Activated T-helper 1 cell treated with anti-CD3 and anti-CD28 coated beads, Interleukin-12 subunit alpha, Interleukin-12 subunit beta, Interleukin-2, Interleukin-4 antibody, amounts not matched to agents 30 ng/mL and 10 ng/mL and 1 ng/mL, durations not matched to agents 14 hours and 24 hours and 36 hours (primary cell): ENCODE results near the gene DLD. TPM values are rescaled to one million over a fixed set of nuclear protein-coding genes. Genes with fewer than 3 reads are reported as not detected.
"Not testable (repeated sequence)": the region's sequence is repeated elsewhere in the genome, so short reads cannot be mapped to it uniquely, and the experiment has no call there.

Source experiments
- DNase-seq: peaks from one replicate; pipeline ENCODE4 v3.0.0; 2021; ENCODE audit warnings: low spot score
- H3K27ac Mint-ChIP-seq: one replicate; pipeline ENCODE4 v1.8.0; 2021; ENCODE audit warnings: mild to moderate bottlenecking, mixed read lengths
- H3K27me3 Mint-ChIP-seq: one replicate; pipeline ENCODE4 v1.8.0; 2022; ENCODE audit warnings: mild to moderate bottlenecking, moderate library complexity, mixed read lengths; ENCODE audit not compliant: insufficient read depth
- H3K36me3 Mint-ChIP-seq: one replicate; pipeline ENCODE4 v1.8.0; 2021; ENCODE audit warnings: low read depth, mixed read lengths
- H3K4me1 Mint-ChIP-seq: one replicate; pipeline ENCODE4 v1.8.0; 2021; ENCODE audit warnings: low read depth, mixed read lengths
- H3K4me3 Mint-ChIP-seq: one replicate; pipeline ENCODE4 v1.8.0; 2021; ENCODE audit warnings: mild to moderate bottlenecking, moderate library complexity, mixed read lengths
- H3K9me3 Mint-ChIP-seq: one replicate; pipeline ENCODE4 v1.8.0; 2021; ENCODE audit warnings: mixed read lengths
- intact Hi-C: fragments of 100-400 bp; cut with micrococcal nuclease; formaldehyde crosslinking; loops from one replicate; pipeline ENCODE4 v1.15.1; 2024
- total RNA-seq: library from RNA; stranded (reverse); gene quantifications from 2 replicates; pipeline ENCODE4 v1.2.3, GENCODE V29; 2022

Gene DLD
- 98.6 and 114 TPM in 2 replicates for total RNA-seq

DNA sequence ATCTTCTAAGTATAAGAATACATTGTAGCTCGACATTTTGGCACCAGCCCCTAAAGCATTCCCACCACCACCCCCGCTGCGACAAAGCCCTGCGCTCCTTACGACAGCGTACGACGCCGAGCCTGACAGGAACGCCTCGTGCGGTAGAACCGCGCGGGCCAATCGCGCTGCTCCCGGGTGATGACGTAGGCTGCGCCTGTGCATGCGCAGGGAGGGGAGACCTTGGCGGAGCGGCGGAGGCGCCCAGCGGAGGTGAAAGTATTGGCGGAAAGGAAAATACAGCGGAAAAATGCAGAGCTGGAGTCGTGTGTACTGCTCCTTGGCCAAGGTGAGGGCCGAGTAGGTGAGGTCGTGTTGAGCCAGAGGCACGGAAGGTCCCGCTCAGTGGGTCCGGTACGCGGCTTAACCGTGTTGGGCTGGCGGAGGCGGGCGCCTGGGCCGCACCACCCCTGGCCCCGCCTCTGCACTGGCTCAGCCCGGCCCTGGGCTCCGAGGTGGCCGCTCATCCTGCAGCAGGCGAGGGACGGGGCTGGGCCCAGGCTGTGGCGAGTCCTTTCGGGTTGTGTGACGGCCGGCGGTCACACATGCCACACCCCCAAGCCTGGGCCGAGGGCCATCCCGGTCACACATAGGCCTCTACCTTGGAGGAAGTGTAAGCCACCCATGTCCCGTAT, at the start of gene DLD:
DLD (plus strand) TSS at position 222 of the 674 bp plus-strand sequence; CDS start at position 290, 68 bp downstream.
- peak within 1 kb of the TSS; percentile 100 for H3K4me3 Mint-ChIP-seq

DNA sequence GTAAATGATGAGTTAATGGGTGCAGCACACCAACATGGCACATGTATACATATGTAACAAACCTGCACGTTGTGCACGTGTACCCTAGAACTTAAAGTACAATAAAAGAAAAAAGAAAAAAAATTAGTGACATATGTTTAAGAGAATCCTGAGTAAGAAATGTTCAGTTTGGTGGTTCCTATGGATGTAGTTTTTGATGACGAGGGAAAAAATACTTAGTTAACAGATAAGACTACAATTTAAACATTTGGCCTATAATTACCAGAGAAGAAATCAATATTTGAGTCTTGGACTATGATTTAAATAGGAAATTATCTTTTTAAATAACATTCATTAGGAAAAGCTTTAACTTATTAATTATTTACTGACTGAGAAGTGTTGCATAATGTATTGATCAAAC, 48.8 kb upstream of the DLD start:
- no peak for DNase-seq
- Mint-ChIP-seq H3K36me3 (no peaks in the 10 kb centered on the region), H3K27me3 (peaks cover 4% of the 10 kb centered on the region), H3K27ac (no peak overlapping the region), H3K4me3 (no peak overlapping the region), H3K9me3 (peaks cover 4% of the 10 kb centered on the region), H3K4me1 (no peaks in the 10 kb centered on the region)
- intact Hi-C loops = no loop called here

More for the DNA sequence above, at the start of gene DLD:
- peak; percentile 93 for DNase-seq
- Mint-ChIP-seq H3K4me1 (peaks cover 49% of the 10 kb centered on the region), H3K27ac (peak within 1 kb of the TSS; percentile 100), H3K36me3 (peaks cover 23% of the 10 kb centered on the region), H3K9me3 (no peaks in the 10 kb centered on the region), H3K27me3 (peaks cover 3% of the 10 kb centered on the region)
- intact Hi-C loops = loop anchor here (1.0 to 5.0 kb wide), 9 partner anchors 12 to 723 kb away; partner anchors contain the start of genes BCAP29, COG5, DUS4L and PNPLA8

GRCh38 chr7:107843184-107843583, 47.8 kb upstream of the DLD start:
- Mint-ChIP-seq H3K27me3 (peaks cover 4% of the 10 kb centered on the region), H3K4me3 (no peak overlapping the region), H3K4me1 (no peaks in the 10 kb centered on the region), H3K9me3 (peaks cover 4% of the 10 kb centered on the region), H3K27ac (no peak overlapping the region), H3K36me3 (no peaks in the 10 kb centered on the region)
- intact Hi-C loops = no loop called here
- DNase-seq = no peak

DNA sequence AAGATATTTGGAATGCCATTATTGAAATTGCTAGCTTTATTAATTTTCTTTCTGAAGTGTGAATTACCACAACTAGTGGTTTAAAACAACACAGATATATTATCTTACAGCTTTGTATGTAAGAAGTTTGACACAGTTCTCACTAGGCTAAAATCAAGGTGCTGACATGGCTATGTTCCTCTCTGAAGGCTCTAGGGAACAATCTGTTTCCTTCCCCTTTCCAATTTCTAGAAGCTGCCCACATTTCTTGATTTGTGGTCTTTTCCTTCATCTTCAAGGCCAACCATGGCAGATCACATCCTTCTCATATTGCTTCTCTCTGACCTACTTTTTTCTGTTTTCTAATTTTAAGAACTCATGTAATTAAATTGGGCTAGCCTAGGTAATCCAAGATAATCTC, 44.7 kb upstream of the DLD start:
- H3K9me3 Mint-ChIP-seq = no peaks in the 10 kb centered on the region
- H3K4me1 Mint-ChIP-seq = no peaks in the 10 kb centered on the region
- H3K4me3 Mint-ChIP-seq = no peak overlapping the region
- DNase-seq = no peak
- H3K27ac Mint-ChIP-seq = no peak overlapping the region
- peaks cover 6% of the 10 kb centered on the region for H3K27me3 Mint-ChIP-seq
- intact Hi-C loops = no loop called here
- no peaks in the 10 kb centered on the region for H3K36me3 Mint-ChIP-seq

DNA sequence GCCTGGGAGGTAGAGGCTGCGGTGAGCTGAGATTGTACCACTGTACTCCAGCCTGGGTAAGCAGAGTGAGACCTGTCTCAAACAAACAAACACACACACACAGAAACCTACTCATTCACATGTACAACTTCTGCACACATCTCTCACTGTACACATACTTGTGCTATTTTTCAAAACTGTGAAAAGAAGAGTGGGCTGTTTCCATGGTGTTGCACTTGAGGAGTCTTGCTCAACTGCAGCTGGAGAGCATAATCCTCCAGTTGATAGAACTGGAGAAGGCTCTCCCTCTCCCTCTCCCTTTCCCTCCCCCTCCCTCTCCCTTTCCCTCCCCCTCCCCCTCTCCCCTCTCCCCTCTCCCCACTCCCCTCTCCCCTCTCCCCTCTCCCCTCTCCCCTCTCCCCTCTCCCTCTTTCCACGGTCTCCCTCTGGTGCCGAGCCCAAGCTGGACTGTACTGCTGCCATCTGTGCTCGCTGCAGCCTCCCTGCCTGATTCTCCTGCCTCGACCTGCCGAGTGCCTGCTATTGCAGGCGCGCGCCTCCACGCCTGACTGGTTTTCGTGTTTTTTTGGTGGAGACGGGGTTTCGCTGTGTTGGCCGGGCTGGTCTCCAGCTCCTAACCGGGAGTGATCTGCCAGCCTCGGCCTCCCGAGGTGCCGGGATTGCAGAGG, 43.7 kb upstream of the DLD start:
- DNase-seq = no peak
- H3K27ac Mint-ChIP-seq = no peak overlapping the region

DNA sequence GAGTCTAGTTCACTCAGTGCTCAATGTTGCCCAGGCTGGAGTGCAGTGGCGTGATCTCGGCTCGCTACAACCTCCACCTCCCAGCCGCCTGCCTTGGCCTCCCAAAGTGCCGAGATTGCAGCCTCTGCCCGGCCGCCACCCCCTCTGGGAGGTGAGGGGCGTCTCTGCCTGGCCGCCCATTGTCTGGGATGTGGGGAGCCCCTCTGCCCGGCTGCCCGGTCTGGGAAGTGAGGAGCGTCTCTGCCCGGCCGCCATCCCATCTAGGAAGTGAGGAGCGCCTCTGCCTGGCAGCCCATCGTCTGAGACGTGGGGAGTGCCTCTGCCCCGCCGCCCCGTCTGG, 43.2 kb upstream of the DLD start:
- H3K4me1 Mint-ChIP-seq, H3K36me3 Mint-ChIP-seq, H3K9me3 Mint-ChIP-seq, H3K27ac Mint-ChIP-seq, DNase-seq, H3K4me3 Mint-ChIP-seq, intact Hi-C loops, H3K27me3 Mint-ChIP-seq: not testable (repeated sequence)

More for the DNA sequence above, 43.7 kb upstream of the DLD start:
- no peaks in the 10 kb centered on the region for H3K4me1 Mint-ChIP-seq
- no peak overlapping the region for H3K4me3 Mint-ChIP-seq
- intact Hi-C loops = no loop called here
- no peaks in the 10 kb centered on the region for H3K9me3 Mint-ChIP-seq
- peaks cover 5% of the 10 kb centered on the region for H3K27me3 Mint-ChIP-seq
- H3K36me3 Mint-ChIP-seq = no peaks in the 10 kb centered on the region

DNA sequence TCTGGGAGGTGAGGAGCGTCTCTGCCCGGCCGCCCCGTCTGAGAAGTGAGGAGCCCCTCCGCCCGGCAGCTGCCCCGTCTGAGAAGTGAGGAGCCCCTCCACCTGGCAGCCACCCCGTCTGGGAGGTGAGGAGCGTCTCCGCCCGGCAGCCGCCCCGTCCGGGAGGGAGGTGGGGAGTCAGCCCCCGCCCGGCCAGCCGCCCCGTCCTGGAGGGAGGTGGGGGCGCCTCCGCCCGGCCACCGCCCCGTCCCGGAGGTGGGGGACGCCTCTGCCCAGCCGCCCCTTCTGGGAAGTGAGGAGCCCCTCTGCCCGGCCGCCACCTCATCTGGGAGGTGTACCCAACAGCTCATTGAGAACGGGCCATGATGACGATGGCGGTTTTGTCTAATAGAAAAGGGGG, 42.8 kb upstream of the DLD start:
- H3K27ac Mint-ChIP-seq, H3K4me3 Mint-ChIP-seq, H3K27me3 Mint-ChIP-seq, H3K4me1 Mint-ChIP-seq, H3K36me3 Mint-ChIP-seq, H3K9me3 Mint-ChIP-seq, intact Hi-C loops, DNase-seq: not testable (repeated sequence)

- H3K9me3 Mint-ChIP-seq = no peaks in the 10 kb centered on the region
- no peak overlapping the region for H3K27ac Mint-ChIP-seq
- H3K4me3 Mint-ChIP-seq = no peak overlapping the region
- DNase-seq = no peak
- intact Hi-C loops = no loop called here
- no peaks in the 10 kb centered on the region for H3K36me3 Mint-ChIP-seq
- H3K27me3 Mint-ChIP-seq = peaks cover 5% of the 10 kb centered on the region
- H3K4me1 Mint-ChIP-seq = no peaks in the 10 kb centered on the region
Measured at GRCh38 chr7:107850216-107850615, 40.8 kb upstream of the DLD start.

DNA sequence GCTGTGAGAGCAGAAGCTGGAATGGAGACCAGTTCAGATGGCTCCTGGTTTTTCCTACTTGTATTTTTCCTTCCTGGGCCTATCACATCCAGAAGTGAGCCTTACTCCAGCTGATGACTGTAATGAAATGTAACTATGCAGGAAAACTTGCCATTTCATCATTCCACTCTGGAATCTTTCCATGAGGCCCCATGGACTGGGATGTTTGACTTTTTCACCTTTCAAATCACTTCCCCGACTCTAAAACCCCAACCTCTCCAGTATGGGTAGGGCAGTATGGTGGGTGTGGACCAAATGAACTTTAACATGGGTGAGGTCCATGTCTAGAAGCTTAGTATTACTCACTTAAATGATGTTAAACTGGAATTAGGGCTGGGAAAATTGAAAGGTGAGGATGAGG, 40.3 kb upstream of the DLD start:
- H3K9me3 Mint-ChIP-seq = no peaks in the 10 kb centered on the region
- H3K4me3 Mint-ChIP-seq = no peak overlapping the region
- peaks cover 5% of the 10 kb centered on the region for H3K27me3 Mint-ChIP-seq
- H3K27ac Mint-ChIP-seq = no peak overlapping the region
- DNase-seq = no peak
- intact Hi-C loops = no loop called here
- H3K4me1 Mint-ChIP-seq = no peaks in the 10 kb centered on the region
- H3K36me3 Mint-ChIP-seq = no peaks in the 10 kb centered on the region

DNA sequence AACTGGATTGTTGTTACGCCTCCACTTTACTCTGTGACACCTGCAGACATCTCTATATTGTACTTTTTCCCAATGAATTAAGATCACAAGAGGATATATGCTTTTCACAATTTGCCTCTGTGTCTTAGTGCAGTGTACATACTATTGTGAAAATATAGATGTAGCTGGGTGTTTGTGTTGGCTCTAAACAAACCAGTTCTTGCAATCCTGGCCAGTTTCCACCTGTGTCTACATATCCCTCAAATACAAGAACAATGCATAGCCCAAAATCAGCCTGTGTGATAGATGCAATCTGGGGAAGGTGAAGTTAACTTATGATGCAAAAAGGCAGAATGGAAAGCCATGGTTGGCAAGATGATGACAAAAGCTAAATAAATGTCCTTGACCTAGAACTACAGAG, 36.5 kb upstream of the DLD start:
- peaks cover 2% of the 10 kb centered on the region for H3K36me3 Mint-ChIP-seq
- H3K4me1 Mint-ChIP-seq = peaks cover 22% of the 10 kb centered on the region
- no peak overlapping the region for H3K4me3 Mint-ChIP-seq
- H3K27me3 Mint-ChIP-seq = peaks cover 3% of the 10 kb centered on the region
- no peak overlapping the region for H3K27ac Mint-ChIP-seq
- H3K9me3 Mint-ChIP-seq = no peaks in the 10 kb centered on the region
- intact Hi-C loops = no loop called here
- no peak for DNase-seq

GRCh38 chr7:107854989-107855388, 36.0 kb upstream of the DLD start:
- Mint-ChIP-seq H3K4me3 (no peak overlapping the region), H3K27me3 (peaks cover 3% of the 10 kb centered on the region), H3K9me3 (no peaks in the 10 kb centered on the region), H3K4me1 (peaks cover 22% of the 10 kb centered on the region), H3K27ac (no peak overlapping the region), H3K36me3 (peaks cover 2% of the 10 kb centered on the region)
- no peak for DNase-seq
- intact Hi-C loops = no loop called here

DNA sequence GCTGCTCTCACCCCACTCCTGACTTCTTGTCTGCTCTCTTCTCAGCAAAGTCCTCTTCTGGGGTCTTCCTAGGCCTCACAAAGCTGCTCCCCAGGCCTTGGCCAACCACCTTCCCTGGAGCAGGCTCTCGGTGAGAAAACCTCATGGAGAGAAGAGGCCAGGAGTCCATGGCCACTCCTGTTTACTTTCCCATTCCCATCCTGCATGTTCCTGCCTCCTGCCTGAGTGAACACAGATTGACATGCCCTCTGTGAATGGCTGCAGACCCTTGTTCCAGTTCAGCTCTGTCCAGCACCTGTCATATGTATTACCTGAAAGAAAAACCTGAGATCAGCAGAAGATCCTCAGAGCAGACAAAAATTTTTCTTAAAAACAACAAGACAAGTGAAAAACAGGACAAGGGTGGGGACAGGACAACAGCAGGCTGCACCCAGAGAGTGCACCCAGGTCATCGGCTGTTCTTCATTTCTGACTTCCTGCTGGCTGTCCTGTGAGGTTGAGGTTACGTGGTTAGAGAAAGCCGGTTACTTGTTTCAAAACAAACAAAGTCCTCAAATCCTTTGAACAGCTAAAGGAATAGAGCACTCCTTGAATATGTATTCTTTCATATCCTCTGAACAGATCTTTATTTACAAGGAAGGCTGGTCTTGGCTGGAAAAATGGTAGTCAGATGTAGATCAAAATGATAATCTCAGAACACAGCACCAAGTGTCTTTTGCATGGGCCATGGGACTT, 34.0 kb upstream of the DLD start:
- Mint-ChIP-seq H3K27ac (peak overlapping the region; percentile 74), H3K9me3 (no peaks in the 10 kb centered on the region), H3K36me3 (peaks cover 2% of the 10 kb centered on the region), H3K27me3 (peaks cover under 1% of the 10 kb centered on the region), H3K4me3 (peak overlapping the region; percentile 6), H3K4me1 (peaks cover 22% of the 10 kb centered on the region)
- intact Hi-C loops = loop anchor here (2.0 kb wide), 1 partner anchor 42 kb away; no protein-coding TSS in a partner anchor
- DNase-seq = peak; percentile 21

DNA sequence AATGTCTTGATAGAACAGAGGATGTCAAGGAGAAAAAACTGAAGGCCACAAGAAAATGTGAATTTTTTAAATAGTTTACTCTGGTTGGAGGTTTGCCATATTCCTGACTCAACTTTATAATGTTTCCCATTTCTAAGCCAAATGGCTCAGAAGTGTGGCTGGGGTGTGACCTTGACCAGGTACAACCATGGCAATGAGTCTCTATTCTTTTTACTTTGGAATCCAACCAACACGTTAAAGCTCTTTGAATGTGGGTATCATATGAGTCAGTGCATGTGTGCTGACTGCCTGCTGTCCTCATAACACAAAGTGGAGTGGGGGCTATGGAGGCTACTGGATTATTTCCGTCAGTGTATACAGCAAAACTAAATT, 33.5 kb upstream of the DLD start:
- H3K4me1 Mint-ChIP-seq = peaks cover 22% of the 10 kb centered on the region
- no peaks in the 10 kb centered on the region for H3K27me3 Mint-ChIP-seq

More for the DNA sequence above, 33.5 kb upstream of the DLD start:
- peaks cover 2% of the 10 kb centered on the region for H3K36me3 Mint-ChIP-seq
- no peaks in the 10 kb centered on the region for H3K9me3 Mint-ChIP-seq
- H3K27ac Mint-ChIP-seq = peak overlapping the region; percentile 74
- peak overlapping the region; percentile 6 for H3K4me3 Mint-ChIP-seq
- intact Hi-C loops = loop anchor here (2.0 kb wide), 1 partner anchor 43 kb away; no protein-coding TSS in a partner anchor
- DNase-seq = no peak
